GM12878 (cell line): Measurements from ENCODE around the gene ZNF566. TPM values are rescaled to one million over a fixed set of nuclear protein-coding genes. Genes with fewer than 3 reads are reported as not detected.

Source experiments
- ATAC-seq: fragments of 200-7000 bp; cut with Tn5 transposase; 3 replicates; pipeline ENCODE4 v1.9.1; 2020; ENCODE audit warnings: mild to moderate bottlenecking, moderate library complexity
- BruUV-seq: library from RNA; stranded (reverse); fragments of 400-500 nt; replicated peaks from 2 replicates; lab custom pipeline; 2021; lab: Mats Ljungman, UMichigan
- CTCF ChIA-PET: fragments of 300-600 bp; sonication (Branson Sonifier 250); formaldehyde crosslinking; extraction: SDS; loops from one replicate; lab custom pipeline; 2021; ENCODE audit warnings: inconsistent platforms; lab: Yijun Ruan, JAX
- POLR2A ChIA-PET: fragments of 350-600 bp; formaldehyde crosslinking; extraction: SDS; loops from one replicate; lab custom pipeline; 2021; ENCODE audit warnings: inconsistent platforms; lab: Charles Lee
- RAD21 ChIA-PET: fragments of 300-600 bp; sonication (Branson Sonifier 250); formaldehyde crosslinking; loops from one replicate; lab custom pipeline; 2023; ENCODE audit warnings: antibody characterized with exemption; ENCODE audit not compliant: unreplicated experiment; lab: Charles Lee
- SMC1A ChIA-PET: fragments of 300-600 bp; sonication (Branson Sonifier 250); formaldehyde crosslinking; loops from one replicate; lab custom pipeline; 2023; ENCODE audit not compliant: unreplicated experiment, uncharacterized antibody; lab: Charles Lee
- DNase-seq: peaks from one replicate; pipeline ENCODE4 v3.0.0-alpha.2; 2011; ENCODE audit warnings: low read depth, low spot score
- FAIRE-seq: peaks from 3 replicates; lab custom pipeline; 2011; peaks lifted over from hg19 to GRCh38; lab: Jason Lieb, UNC
- H2AFZ ChIP-seq: 2 replicates; pipeline ENCODE4 v1.6.0; 2011; ENCODE audit warnings: low read depth, low read length, control low read depth; ENCODE audit not compliant: control insufficient read depth
- H3K27ac ChIP-seq: 2 replicates; pipeline ENCODE4 v1.5.1; 2011; ENCODE audit warnings: control low read depth; ENCODE audit not compliant: control insufficient read depth, insufficient read depth
- H3K27me3 ChIP-seq, 2 experiments: replicated peaks in 1 of 2; 2 replicates each; pipeline versions ENCODE4 v1.6.0 to v1.6.1; 2011; ENCODE audit warnings: low read length in 1 of 2; ENCODE audit not compliant: control insufficient read depth in 2 of 2, insufficient read depth in 2 of 2
- H3K36me3 ChIP-seq, 2 experiments: 2 replicates each; pipeline ENCODE4 v1.5.1; 2011; ENCODE audit warnings: low read length in 1 of 2; ENCODE audit not compliant: control insufficient read depth in 2 of 2, insufficient read depth in 2 of 2
- H3K4me1 ChIP-seq: 2 replicates; pipeline ENCODE4 v1.6.1; 2011; ENCODE audit warnings: mild to moderate bottlenecking, low read length, moderate library complexity, mixed read lengths; ENCODE audit not compliant: control insufficient read depth, insufficient read depth
- H3K4me2 ChIP-seq: 2 replicates; pipeline ENCODE4 v1.6.0; 2011; ENCODE audit warnings: control low read depth; ENCODE audit not compliant: control insufficient read depth, insufficient read depth
- H3K4me3 ChIP-seq: fragments of 200-600 bp; sonication (generic); 2 replicates; pipeline ENCODE4 v1.5.1; 2016
- H3K79me2 ChIP-seq: 2 replicates; pipeline ENCODE4 v1.6.0; 2011; ENCODE audit warnings: low read length; ENCODE audit not compliant: control insufficient read depth, insufficient read depth
- H3K9ac ChIP-seq: 2 replicates; pipeline ENCODE4 v1.8.0; 2011; ENCODE audit warnings: low read length, control low read depth, mixed read lengths; ENCODE audit not compliant: control insufficient read depth, insufficient read depth
- H3K9me3 ChIP-seq: replicated peaks from 3 replicates; pipeline ENCODE4 v1.5.1; 2011; ENCODE audit warnings: mild to moderate bottlenecking, low read length; ENCODE audit not compliant: control insufficient read depth, insufficient read depth
- H4K20me1 ChIP-seq: 2 replicates; pipeline ENCODE4 v1.6.0; 2011; ENCODE audit not compliant: control insufficient read depth, insufficient read depth
- MTA3 ChIP-seq: IDR thresholded peaks from 2 replicates; pipeline ENCODE4 v1.6.1; 2012; ENCODE audit warnings: low read length, inconsistent platforms, borderline replicate concordance
- ZNF274 ChIP-seq: IDR thresholded peaks from one replicate; pipeline ENCODE4 v1.8.0; 2011; ENCODE audit not compliant: insufficient read length, insufficient read depth
- ZNF384 ChIP-seq: IDR thresholded peaks from 2 replicates; pipeline ENCODE4 v1.6.1; 2012; ENCODE audit warnings: low read depth, mild to moderate bottlenecking, low read length, improper control_type of control experiment, borderline replicate concordance
- WGBS: methylation state at CpG from one replicate; pipeline ENCODE4 v1.1.6; 2016; ENCODE audit warnings: low lambda C conversion rate; ENCODE audit not compliant: insufficient replicate concordance, insufficient coverage; ENCODE audit errors: missing lambda C conversion rate; 5-methylcytosine and 5-hydroxymethylcytosine counted together
- in situ Hi-C: fragments of 300-500 bp; cut with MboI; formaldehyde crosslinking; loops from 9 replicates; pipeline ENCODE4 v1.14.3; 2018; ENCODE audit warnings: mixed read lengths
- intact Hi-C: fragments of 100-400 bp; cut with micrococcal nuclease; formaldehyde crosslinking; loops from one replicate; pipeline ENCODE4 v1.14.2; 2022; ENCODE audit not compliant: unreplicated experiment
- polyA plus RNA-seq, 11 experiments: library from polyadenylated mRNA; depleted of rRNA in 4 of 11; unstranded in 6 of 11; stranded (reverse) in 5 of 11; fragments of >200 nt; fragmentation: Nextera tagmentation in 4 of 11; fragmentation: Illumina TruSeq in 1 of 11; extraction: Ambion mirVana in 4 of 11; extraction: Trizol in 1 of 11; gene quantifications; 1 replicate in 1 of 11; 2 replicates in 10 of 11; pipeline versions ENCODE4 v1.2.1 to v1.2.3, GENCODE V29; 2011 to 2016; ENCODE audit warnings: inconsistent platforms in 2 of 11, missing spikeins in 2 of 11, low read depth in 1 of 11
- total RNA-seq, 4 experiments: library from RNA; depleted of rRNA in 3 of 4; stranded (reverse); fragments of >200 nt in 3 of 4; fragmentation: Illumina TruSeq in 1 of 4; extraction: Trizol in 1 of 4; gene quantifications; 2 replicates each; pipeline versions ENCODE4 v1.2.1 to v1.2.3, GENCODE V29; 2013 to 2021

The ZNF566 gene
- total and polyA plus RNA-seq, 10 of the 15 experiments (the other 5 are each of a cell fraction or from before 2014, with no cell fraction given): 2.5 to 5.8 (median 3.9) TPM

DNA sequence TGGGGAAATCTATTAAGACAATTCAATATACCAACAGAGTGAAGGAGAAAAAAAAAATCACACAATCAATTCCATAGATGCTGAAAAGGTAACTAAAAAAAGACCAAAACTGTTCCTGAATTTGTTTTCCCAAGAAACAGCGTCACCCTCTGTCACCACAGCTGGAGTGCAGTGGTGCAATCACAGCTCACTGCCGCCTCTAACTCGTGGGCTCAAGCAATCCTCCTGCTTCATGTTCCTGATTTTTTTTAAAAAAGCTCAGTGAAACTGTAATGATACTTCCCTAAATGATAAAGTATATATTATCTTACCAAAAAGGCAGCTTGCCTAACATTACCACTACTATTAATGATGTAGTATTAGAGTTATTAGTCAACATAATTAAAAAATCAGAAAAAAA, 90.8 kb downstream of the ZNF566 start:
- DNase-seq (no peak), ATAC-seq (no peak)
- H3K4me1 ChIP-seq: no peaks in the 10 kb centered on the region
- no peaks in the 10 kb centered on the region for H4K20me1 ChIP-seq
- H3K4me3 ChIP-seq: no peak overlapping the region
- POLR2A ChIA-PET: no interaction called here
- no peak overlapping the region for H2AFZ ChIP-seq
- no peak overlapping the region for H3K4me2 ChIP-seq
- WGBS: 96% methylated on average over 3 of the region's 3 CpGs
- TF ChIP-seq ZNF274: no peak
- no peak for TF ChIP-seq ZNF384
- no peak for TF ChIP-seq MTA3
- TF ChIP-seq, all 136 proteins: peak for 0
- H3K27ac ChIP-seq: no peak overlapping the region
- intact Hi-C loops: no loop called here
- in situ Hi-C loops: no loop called here
- BruUV-seq: no TSS peak
- FAIRE-seq: no peak
- CTCF ChIA-PET: no interaction called here
- RAD21 ChIA-PET: no interaction called here
- no peak overlapping the region for H3K9ac ChIP-seq
- SMC1A ChIA-PET: no interaction called here
- peaks cover 0 to 9% of the 10 kb centered on the region in 2 experiments; a peak in 1 of 4 replicates for H3K36me3 ChIP-seq
- H3K9me3 ChIP-seq: peaks cover 20% of the 10 kb centered on the region
- H3K79me2 ChIP-seq: no peaks in the 10 kb centered on the region
- no peaks in the 10 kb centered on the region for H3K27me3 ChIP-seq

Other genes with a start within 250 kb of the ZNF566 start
- 0.85 and 1.1 TPM in 2 replicates for gene ZFP14, start 110.4 kb downstream of the ZNF566 start, total RNA-seq (2014; rRNA removed)
- 1.3 and 1.5 TPM in 2 replicates for gene ZFP14, start 110.4 kb downstream of the ZNF566 start, total RNA-seq (2014; rRNA removed; fragmentation: Illumina TruSeq; extraction: Trizol)
- gene ZFP14, start 110.4 kb downstream of the ZNF566 start, total RNA-seq (2021): 0.82 and 1.2 TPM in 2 replicates
- gene ZFP14, start 110.4 kb downstream of the ZNF566 start, polyA plus RNA-seq (2011; rRNA removed): 2.6 and 4.0 TPM in 2 replicates
- gene ZFP14, start 110.4 kb downstream of the ZNF566 start, polyA plus RNA-seq (2014; fragmentation: Illumina TruSeq; extraction: Trizol): 0.48 and 0.85 TPM in 2 replicates
- gene ZFP14, start 110.4 kb downstream of the ZNF566 start, polyA plus RNA-seq (2014; fragmentation: Nextera tagmentation; extraction: Ambion mirVana): under 1 TPM; 0.66 to 0.91 TPM
- 0.39 and 0.61 TPM in 2 replicates for gene ZFP14, start 110.4 kb downstream of the ZNF566 start, polyA plus RNA-seq (2014; rRNA removed)
- gene ZFP14, start 110.4 kb downstream of the ZNF566 start, polyA plus RNA-seq (2016; fragmentation: Nextera tagmentation; extraction: Ambion mirVana): under 1 TPM; 0.62 to 0.77 TPM
- gene ZFP82, start 70.9 kb downstream of the ZNF566 start, total RNA-seq (2014; rRNA removed): 2.5 and 2.9 TPM in 2 replicates
- gene ZFP82, start 70.9 kb downstream of the ZNF566 start, total RNA-seq (2014; rRNA removed; fragmentation: Illumina TruSeq; extraction: Trizol): 3.1 and 3.4 TPM in 2 replicates
- gene ZFP82, start 70.9 kb downstream of the ZNF566 start, total RNA-seq (2021): 2.0 and 2.6 TPM in 2 replicates
- 5.4 and 9.1 TPM in 2 replicates for gene ZFP82, start 70.9 kb downstream of the ZNF566 start, polyA plus RNA-seq (2011; rRNA removed)
- 2.1 and 2.2 TPM in 2 replicates for gene ZFP82, start 70.9 kb downstream of the ZNF566 start, polyA plus RNA-seq (2014; fragmentation: Illumina TruSeq; extraction: Trizol)
- 1 to 10 TPM; 2.0 to 2.2 TPM for gene ZFP82, start 70.9 kb downstream of the ZNF566 start, polyA plus RNA-seq (2014; fragmentation: Nextera tagmentation; extraction: Ambion mirVana)
- gene ZFP82, start 70.9 kb downstream of the ZNF566 start, polyA plus RNA-seq (2014; rRNA removed): 1.2 and 2.0 TPM in 2 replicates
- gene ZFP82, start 70.9 kb downstream of the ZNF566 start, polyA plus RNA-seq (2016; fragmentation: Nextera tagmentation; extraction: Ambion mirVana): 1 to 10 TPM; 4.1 to 4.8 TPM
- gene ZNF260, start 38.7 kb upstream of the ZNF566 start, total RNA-seq (2014; rRNA removed): 7.2 and 7.4 TPM in 2 replicates
- 9.7 and 9.9 TPM in 2 replicates for gene ZNF260, start 38.7 kb upstream of the ZNF566 start, total RNA-seq (2014; rRNA removed; fragmentation: Illumina TruSeq; extraction: Trizol)
- gene ZNF260, start 38.7 kb upstream of the ZNF566 start, total RNA-seq (2021): 4.3 and 5.2 TPM in 2 replicates
- 9.5 and 18.7 TPM in 2 replicates for gene ZNF260, start 38.7 kb upstream of the ZNF566 start, polyA plus RNA-seq (2011; rRNA removed)
- gene ZNF260, start 38.7 kb upstream of the ZNF566 start, polyA plus RNA-seq (2014; fragmentation: Illumina TruSeq; extraction: Trizol): 6.9 and 8.7 TPM in 2 replicates
- 1 to 10 TPM; 1.9 to 3.5 TPM for gene ZNF260, start 38.7 kb upstream of the ZNF566 start, polyA plus RNA-seq (2014; fragmentation: Nextera tagmentation; extraction: Ambion mirVana)
- gene ZNF260, start 38.7 kb upstream of the ZNF566 start, polyA plus RNA-seq (2014; rRNA removed): 3.9 and 4.4 TPM in 2 replicates
- 1 to 10 TPM; 8.3 to 9.3 TPM for gene ZNF260, start 38.7 kb upstream of the ZNF566 start, polyA plus RNA-seq (2016; fragmentation: Nextera tagmentation; extraction: Ambion mirVana)
- gene ZNF529, start 83.7 kb upstream of the ZNF566 start, total RNA-seq (2014; rRNA removed): 5.8 and 6.1 TPM in 2 replicates
- gene ZNF529, start 83.7 kb upstream of the ZNF566 start, total RNA-seq (2014; rRNA removed; fragmentation: Illumina TruSeq; extraction: Trizol): 5.3 and 5.4 TPM in 2 replicates
- gene ZNF529, start 83.7 kb upstream of the ZNF566 start, total RNA-seq (2021): 5.4 and 6.9 TPM in 2 replicates
- gene ZNF529, start 83.7 kb upstream of the ZNF566 start, polyA plus RNA-seq (2011; rRNA removed): 12.5 and 19.6 TPM in 2 replicates
- gene ZNF529, start 83.7 kb upstream of the ZNF566 start, polyA plus RNA-seq (2014; fragmentation: Illumina TruSeq; extraction: Trizol): 4.6 and 6.6 TPM in 2 replicates
- gene ZNF529, start 83.7 kb upstream of the ZNF566 start, polyA plus RNA-seq (2014; fragmentation: Nextera tagmentation; extraction: Ambion mirVana): 1 to 10 TPM; 1.8 to 2.7 TPM
- gene ZNF529, start 83.7 kb upstream of the ZNF566 start, polyA plus RNA-seq (2014; rRNA removed): 3.8 and 4.5 TPM in 2 replicates
- 1 to 10 TPM; 2.4 TPM for gene ZNF529, start 83.7 kb upstream of the ZNF566 start, polyA plus RNA-seq (2016; fragmentation: Nextera tagmentation; extraction: Ambion mirVana)
- gene ZNF382, start 115.8 kb upstream of the ZNF566 start, total RNA-seq (2014; rRNA removed): 0.16 and 0.45 TPM in 2 replicates
- gene ZNF382, start 115.8 kb upstream of the ZNF566 start, total RNA-seq (2014; rRNA removed; fragmentation: Illumina TruSeq; extraction: Trizol): 0.69 and 0.72 TPM in 2 replicates
- 0.45 and 0.62 TPM in 2 replicates for gene ZNF382, start 115.8 kb upstream of the ZNF566 start, total RNA-seq (2021)
- gene ZNF382, start 115.8 kb upstream of the ZNF566 start, polyA plus RNA-seq (2011; rRNA removed): 0.60 and 0.86 TPM in 2 replicates
- gene ZNF382, start 115.8 kb upstream of the ZNF566 start, polyA plus RNA-seq (2014; fragmentation: Illumina TruSeq; extraction: Trizol): 0.14 and 0.37 TPM in 2 replicates
- under 1 TPM; 0.02 to 0.61 TPM for gene ZNF382, start 115.8 kb upstream of the ZNF566 start, polyA plus RNA-seq (2014; fragmentation: Nextera tagmentation; extraction: Ambion mirVana)
- gene ZNF382, start 115.8 kb upstream of the ZNF566 start, polyA plus RNA-seq (2014; rRNA removed): 0.13 and 0.24 TPM in 2 replicates
- under 1 TPM; 0.51 to 0.74 TPM for gene ZNF382, start 115.8 kb upstream of the ZNF566 start, polyA plus RNA-seq (2016; fragmentation: Nextera tagmentation; extraction: Ambion mirVana)
- gene ZNF461, start 177.3 kb upstream of the ZNF566 start, total RNA-seq (2014; rRNA removed): 2.1 and 2.6 TPM in 2 replicates
- gene ZNF461, start 177.3 kb upstream of the ZNF566 start, total RNA-seq (2014; rRNA removed; fragmentation: Illumina TruSeq; extraction: Trizol): 3.5 and 3.6 TPM in 2 replicates
- 2.8 and 3.0 TPM in 2 replicates for gene ZNF461, start 177.3 kb upstream of the ZNF566 start, total RNA-seq (2021)
- 4.5 and 5.1 TPM in 2 replicates for gene ZNF461, start 177.3 kb upstream of the ZNF566 start, polyA plus RNA-seq (2011; rRNA removed)
- 2.2 TPM in 2 replicates for gene ZNF461, start 177.3 kb upstream of the ZNF566 start, polyA plus RNA-seq (2014; fragmentation: Illumina TruSeq; extraction: Trizol)
- 1 to 10 TPM; 1.2 to 1.3 TPM for gene ZNF461, start 177.3 kb upstream of the ZNF566 start, polyA plus RNA-seq (2014; fragmentation: Nextera tagmentation; extraction: Ambion mirVana)
- gene ZNF461, start 177.3 kb upstream of the ZNF566 start, polyA plus RNA-seq (2014; rRNA removed): 2.0 and 4.0 TPM in 2 replicates
- 1 to 10 TPM; 1.8 to 2.2 TPM for gene ZNF461, start 177.3 kb upstream of the ZNF566 start, polyA plus RNA-seq (2016; fragmentation: Nextera tagmentation; extraction: Ambion mirVana)
- gene ZNF567, start 198.1 kb upstream of the ZNF566 start, total RNA-seq (2014; rRNA removed): 4.9 and 7.0 TPM in 2 replicates
- gene ZNF567, start 198.1 kb upstream of the ZNF566 start, total RNA-seq (2014; rRNA removed; fragmentation: Illumina TruSeq; extraction: Trizol): 10.4 and 12.2 TPM in 2 replicates
- 5.4 TPM in 2 replicates for gene ZNF567, start 198.1 kb upstream of the ZNF566 start, total RNA-seq (2021)
- gene ZNF567, start 198.1 kb upstream of the ZNF566 start, polyA plus RNA-seq (2011; rRNA removed): 11.9 and 18.1 TPM in 2 replicates
- 9.7 and 16.6 TPM in 2 replicates for gene ZNF567, start 198.1 kb upstream of the ZNF566 start, polyA plus RNA-seq (2014; fragmentation: Illumina TruSeq; extraction: Trizol)
- 10 to 100 TPM in 1 of 2 experiments, 1 to 10 TPM in 1; 8.8 to 11.5 TPM for gene ZNF567, start 198.1 kb upstream of the ZNF566 start, polyA plus RNA-seq (2014; fragmentation: Nextera tagmentation; extraction: Ambion mirVana)
- gene ZNF567, start 198.1 kb upstream of the ZNF566 start, polyA plus RNA-seq (2014; rRNA removed): 5.3 and 6.2 TPM in 2 replicates
- 1 to 10 TPM; 8.5 to 8.6 TPM for gene ZNF567, start 198.1 kb upstream of the ZNF566 start, polyA plus RNA-seq (2016; fragmentation: Nextera tagmentation; extraction: Ambion mirVana)